Smooth muscle cell (in vitro differentiated cells): Measurements from ENCODE around the gene FBXW4. TPM values are rescaled to one million over a fixed set of nuclear protein-coding genes. Genes with fewer than 3 reads are reported as not detected.

Experiments used
- DNase-seq: peaks from one replicate; lab custom pipeline; 2025; ENCODE audit not compliant: unreplicated experiment; lab: John Stamatoyannopoulos, UW
- H2AFZ ChIP-seq: fragments of 200-600 bp; sonication (generic); 2 replicates; pipeline ENCODE4 v1.6.0; 2016; ENCODE audit warnings: antibody characterized with exemption, low read depth, mild to moderate bottlenecking
- H3F3A ChIP-seq: fragments of 200-600 bp; sonication (generic); 2 replicates; pipeline ENCODE4 v1.6.0; 2017; ENCODE audit warnings: antibody characterized with exemption, low read depth
- H3K27ac ChIP-seq: fragments of 200-600 bp; sonication (generic); 2 replicates; pipeline ENCODE4 v1.5.1; 2016; ENCODE audit warnings: low read depth, mild to moderate bottlenecking
- H3K27me3 ChIP-seq: fragments of 200-600 bp; sonication (generic); 2 replicates; pipeline ENCODE4 v1.6.1; 2016; ENCODE audit warnings: low read depth, mild to moderate bottlenecking
- H3K36me3 ChIP-seq: fragments of 200-600 bp; sonication (generic); 2 replicates; pipeline ENCODE4 v1.5.1; 2016; ENCODE audit warnings: low read depth
- H3K4me1 ChIP-seq: fragments of 200-600 bp; sonication (generic); 2 replicates; pipeline ENCODE4 v1.5.1; 2016; ENCODE audit warnings: low read depth
- H3K4me2 ChIP-seq: fragments of 200-600 bp; sonication (generic); 2 replicates; pipeline ENCODE4 v1.6.0; 2016; ENCODE audit warnings: mild to moderate bottlenecking
- H3K4me3 ChIP-seq: fragments of 200-600 bp; sonication (generic); 2 replicates; pipeline ENCODE4 v1.5.1; 2016; ENCODE audit warnings: mild to moderate bottlenecking
- H3K79me2 ChIP-seq: fragments of 200-600 bp; sonication (generic); 2 replicates; pipeline ENCODE4 v1.6.0; 2016; ENCODE audit warnings: low read depth, mild to moderate bottlenecking
- H3K9ac ChIP-seq: fragments of 200-600 bp; sonication (generic); 2 replicates; pipeline ENCODE4 v1.6.0; 2016; ENCODE audit warnings: low read depth
- H3K9me3 ChIP-seq: fragments of 200-600 bp; sonication (generic); replicated peaks from 2 replicates; pipeline ENCODE4 v1.5.1; 2016; ENCODE audit warnings: low read depth
- H4K20me1 ChIP-seq: fragments of 200-600 bp; sonication (generic); 2 replicates; pipeline ENCODE4 v1.6.0; 2016; ENCODE audit warnings: low read depth
- CTCF ChIP-seq: fragments of 200-600 bp; sonication (generic); IDR thresholded peaks from 2 replicates; pipeline ENCODE4 v1.5.1; 2017; ENCODE audit warnings: borderline replicate concordance, mild to moderate bottlenecking, antibody characterized with exemption; ENCODE audit not compliant: insufficient read depth, poor library complexity, severe bottlenecking
- WGBS: methylation state at CpG from one replicate; pipeline ENCODE4 v1.1.7; 2016; ENCODE audit warnings: low lambda C conversion rate; 5-methylcytosine and 5-hydroxymethylcytosine counted together
- polyA plus RNA-seq: library from polyadenylated mRNA; unstranded; fragments of >200 nt; fragmentation: Nextera tagmentation; extraction: Ambion mirVana; gene quantifications from 2 replicates; pipeline ENCODE4 v1.2.1, GENCODE V29; 2016
- total RNA-seq: library from RNA; depleted of rRNA; stranded (reverse); fragments of >200 nt; gene quantifications from 2 replicates; pipeline ENCODE4 v1.2.3, GENCODE V29; 2014

Gene FBXW4
- total and polyA plus RNA-seq, 2 experiments from 2014 or later: 7.2 to 12.1 TPM

DNA sequence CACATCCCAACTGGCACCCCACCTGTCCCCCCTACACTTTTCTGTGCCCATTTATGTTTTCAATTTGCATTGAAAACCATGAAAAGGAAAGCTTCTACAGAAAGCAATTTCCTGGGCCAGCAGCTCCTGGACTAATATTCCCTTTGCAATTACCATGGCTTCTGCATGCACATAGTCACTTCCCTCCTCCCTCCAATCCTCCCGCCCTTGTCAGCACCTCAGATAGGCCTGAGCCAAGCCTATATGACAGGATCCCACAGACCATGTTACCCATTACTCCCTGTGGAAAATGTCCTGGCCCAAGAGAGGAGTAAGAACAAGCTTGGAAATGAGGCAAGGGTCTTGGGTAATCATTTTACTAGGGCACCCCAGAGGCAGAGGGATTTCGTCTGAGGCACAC is 38.1 kb downstream of the FBXW4 start:
- H3K9me3 ChIP-seq: no peaks in the 10 kb centered on the region
- H2AFZ ChIP-seq: no peak overlapping the region
- no peak for DNase-seq
- H3F3A ChIP-seq: no peaks in the 10 kb centered on the region
- no peak overlapping the region for H3K4me2 ChIP-seq
- H3K79me2 ChIP-seq: no peaks in the 10 kb centered on the region
- H3K27ac ChIP-seq: no peak overlapping the region
- TF ChIP-seq CTCF: no peak
- peaks cover 4% of the 10 kb centered on the region for H3K36me3 ChIP-seq
- peaks cover 14% of the 10 kb centered on the region for H3K4me1 ChIP-seq
- no peak overlapping the region for H3K4me3 ChIP-seq
- WGBS: 96% methylated on average over 2 of the region's 2 CpGs
- H3K9ac ChIP-seq: no peak overlapping the region
- no peaks in the 10 kb centered on the region for H3K27me3 ChIP-seq
- H4K20me1 ChIP-seq: peaks cover 12% of the 10 kb centered on the region

GRCh38 chr10:101655570-101655969 is 39.4 kb downstream of the FBXW4 start:
- H3K27ac ChIP-seq: no peak overlapping the region
- 86% methylated on average over 6 of the region's 6 CpGs for WGBS
- no peak overlapping the region for H3K9ac ChIP-seq
- H3K36me3 ChIP-seq: peaks cover 4% of the 10 kb centered on the region
- no peak for DNase-seq
- peaks cover 10% of the 10 kb centered on the region for H4K20me1 ChIP-seq
- H3K4me3 ChIP-seq: no peak overlapping the region
- H3F3A ChIP-seq: no peaks in the 10 kb centered on the region
- no peaks in the 10 kb centered on the region for H3K27me3 ChIP-seq
- no peak for TF ChIP-seq CTCF
- H3K4me2 ChIP-seq: no peak overlapping the region
- H3K79me2 ChIP-seq: no peaks in the 10 kb centered on the region
- no peaks in the 10 kb centered on the region for H3K9me3 ChIP-seq
- H3K4me1 ChIP-seq: peaks cover 26% of the 10 kb centered on the region
- no peak overlapping the region for H2AFZ ChIP-seq

DNA sequence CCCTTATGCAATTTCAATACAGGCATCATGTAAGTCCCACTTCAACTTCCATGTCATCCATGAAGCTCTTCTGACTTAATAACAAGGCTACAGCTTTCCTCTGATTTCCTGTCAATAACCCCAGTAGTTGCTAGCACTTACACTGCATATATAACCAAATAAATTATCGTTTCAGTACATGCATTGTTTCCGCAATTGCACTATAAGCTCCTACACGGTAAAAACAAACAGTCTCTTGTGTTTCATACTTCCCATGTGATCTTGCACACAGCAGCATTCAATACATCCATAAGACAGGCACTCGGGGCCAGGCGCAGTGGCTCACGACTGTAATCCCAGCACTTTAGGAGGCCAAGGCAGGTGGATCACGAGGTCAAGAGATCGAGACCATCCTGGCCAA is 41.4 kb downstream of the FBXW4 start:
- TF ChIP-seq CTCF: no peak
- H3K27me3 ChIP-seq: no peaks in the 10 kb centered on the region
- H3K9ac ChIP-seq: no peak overlapping the region
- DNase-seq: no peak
- peaks cover 17% of the 10 kb centered on the region for H4K20me1 ChIP-seq
- H3K36me3 ChIP-seq: peaks cover 4% of the 10 kb centered on the region
- H3K4me3 ChIP-seq: no peak overlapping the region
- H3K79me2 ChIP-seq: no peaks in the 10 kb centered on the region
- no peaks in the 10 kb centered on the region for H3F3A ChIP-seq
- H2AFZ ChIP-seq: no peak overlapping the region
- H3K4me2 ChIP-seq: no peak overlapping the region
- whole genome bisulfite sequencing: 98% methylated on average over 8 of the region's 8 CpGs
- peaks cover 25% of the 10 kb centered on the region for H3K4me1 ChIP-seq
- H3K9me3 ChIP-seq: no peaks in the 10 kb centered on the region
- H3K27ac ChIP-seq: no peak overlapping the region

DNA sequence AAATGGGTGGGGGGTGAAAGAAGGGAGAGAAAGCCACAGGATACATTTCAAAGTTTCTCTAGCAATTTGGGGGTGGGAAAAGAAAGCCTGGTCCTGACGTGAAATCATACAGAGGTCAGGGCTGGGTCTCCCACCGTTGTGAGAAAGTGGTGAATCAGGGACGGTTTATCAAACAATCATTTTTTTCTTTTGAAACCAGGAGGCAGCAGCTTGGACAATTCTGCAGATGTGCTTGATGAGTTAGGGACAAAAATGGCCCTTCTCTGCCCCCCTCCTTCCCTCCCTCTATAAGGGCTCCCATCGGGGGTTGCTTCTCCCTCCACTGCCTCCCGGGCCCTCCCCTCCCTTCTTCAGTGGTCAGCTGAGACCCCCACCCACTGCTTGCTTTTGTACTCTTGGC is 43.6 kb downstream of the FBXW4 start:
- no peaks in the 10 kb centered on the region for H3K9me3 ChIP-seq
- WGBS: 92% methylated on average over 5 of the region's 5 CpGs
- peaks cover 25% of the 10 kb centered on the region for H3K4me1 ChIP-seq
- H3K4me3 ChIP-seq: no peak overlapping the region
- peaks cover 4% of the 10 kb centered on the region for H3K36me3 ChIP-seq
- H4K20me1 ChIP-seq: peaks cover 22% of the 10 kb centered on the region
- no peaks in the 10 kb centered on the region for H3F3A ChIP-seq
- no peaks in the 10 kb centered on the region for H3K27me3 ChIP-seq
- H3K27ac ChIP-seq: no peak overlapping the region
- H3K9ac ChIP-seq: no peak overlapping the region
- no peak for TF ChIP-seq CTCF
- no peaks in the 10 kb centered on the region for H3K79me2 ChIP-seq
- DNase-seq: no peak
- no peak overlapping the region for H3K4me2 ChIP-seq
- no peak overlapping the region for H2AFZ ChIP-seq
